ENCODE results near the gene ESYT1.

The ESYT1 gene

DNA sequence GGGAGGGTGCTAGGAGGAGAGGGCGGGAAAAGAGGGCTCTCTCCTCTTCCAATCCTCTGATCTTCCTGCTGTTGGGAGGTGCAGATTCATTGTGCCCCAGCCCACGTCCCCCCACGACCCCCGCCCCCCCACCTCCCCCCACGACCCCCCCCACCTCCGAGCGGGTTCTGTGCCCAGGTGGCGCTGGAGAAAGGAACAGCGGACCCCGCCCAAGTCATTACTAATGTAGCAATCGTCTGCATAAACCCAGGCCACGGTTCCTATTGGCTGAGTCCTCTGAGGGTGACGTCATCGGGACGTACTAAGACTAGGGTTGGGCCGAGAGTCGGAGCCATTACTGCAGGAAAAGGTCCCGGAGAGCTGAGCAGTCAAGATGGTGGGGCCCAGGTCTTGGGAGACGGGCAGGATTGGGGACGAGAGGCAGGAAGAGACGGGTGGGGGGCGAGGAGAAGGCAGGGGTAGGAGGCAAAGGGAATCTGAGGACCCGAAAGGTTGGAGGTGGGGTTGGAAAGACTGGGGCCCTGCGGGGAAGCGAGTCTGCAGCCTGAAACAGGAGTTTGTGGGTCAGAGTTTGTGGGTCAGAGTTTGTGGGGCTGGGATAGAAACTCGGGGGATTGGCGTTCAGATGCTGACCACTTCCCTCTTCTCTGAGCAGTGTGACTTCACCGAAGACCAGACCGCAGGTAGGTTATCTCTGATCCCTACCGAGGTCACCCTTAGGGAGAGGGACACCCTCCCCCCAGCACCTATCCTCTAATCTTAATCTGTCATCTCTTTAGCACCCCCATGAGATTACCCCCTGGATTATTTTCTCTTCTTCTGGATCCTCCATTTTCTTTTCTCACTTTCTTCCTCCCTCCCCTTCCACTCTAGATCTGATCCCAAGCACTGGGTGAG is 30.2 kb downstream of the ESYT1 start, which contains the start of gene MYL6 (continued):
- peak; percentile 50; the same call in 1 of the 2 replicates for TF ChIP-seq REST (tag by site-specific recombination; IDR thresholded peaks at IDR 0.05)
- TF ChIP-seq PRDM1 (tag by site-specific recombination; IDR thresholded peaks at IDR 0.05): no peak; the same call in 1 of the 2 replicates
- peak; percentile 72; the same call in 1 of the 2 replicates for TF ChIP-seq BCL11A (tag by site-specific recombination; IDR thresholded peaks at IDR 0.05; ENCODE audit: low read depth)
- TF ChIP-seq, protein P1, sequence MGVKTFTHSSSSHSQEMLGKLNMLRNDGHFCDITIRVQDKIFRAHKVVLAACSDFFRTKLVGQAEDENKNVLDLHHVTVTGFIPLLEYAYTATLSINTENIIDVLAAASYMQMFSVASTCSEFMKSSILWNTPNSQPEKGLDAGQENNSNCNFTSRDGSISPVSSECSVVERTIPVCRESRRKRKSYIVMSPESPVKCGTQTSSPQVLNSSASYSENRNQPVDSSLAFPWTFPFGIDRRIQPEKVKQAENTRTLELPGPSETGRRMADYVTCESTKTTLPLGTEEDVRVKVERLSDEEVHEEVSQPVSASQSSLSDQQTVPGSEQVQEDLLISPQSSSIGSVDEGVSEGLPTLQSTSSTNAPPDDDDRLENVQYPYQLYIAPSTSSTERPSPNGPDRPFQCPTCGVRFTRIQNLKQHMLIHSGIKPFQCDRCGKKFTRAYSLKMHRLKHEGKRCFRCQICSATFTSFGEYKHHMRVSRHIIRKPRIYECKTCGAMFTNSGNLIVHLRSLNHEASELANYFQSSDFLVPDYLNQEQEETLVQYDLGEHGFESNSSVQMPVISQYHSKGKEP (tag by site-specific recombination; IDR thresholded peaks at IDR 0.05): 0 out of 2 replicates have a peak, but pooled peaks have one; percentile 13
- no peak; the same call in 1 of the 2 replicates for TF ChIP-seq ZNF513 (tag by site-specific recombination; IDR thresholded peaks at IDR 0.05)
- no peak for TF ChIP-seq MEIS1 (CRISPR knock-in tag; IDR thresholded peaks at IDR 0.05; ENCODE audit: borderline replicate concordance)
- peak; percentile 68 for TF ChIP-seq WT1 (tag by site-specific recombination; IDR thresholded peaks at IDR 0.05)
- peak; percentile 82; the same call in 1 of the 2 replicates for TF ChIP-seq ZBTB1 (tag by site-specific recombination; IDR thresholded peaks at IDR 0.05)
- TF ChIP-seq, protein P2, sequence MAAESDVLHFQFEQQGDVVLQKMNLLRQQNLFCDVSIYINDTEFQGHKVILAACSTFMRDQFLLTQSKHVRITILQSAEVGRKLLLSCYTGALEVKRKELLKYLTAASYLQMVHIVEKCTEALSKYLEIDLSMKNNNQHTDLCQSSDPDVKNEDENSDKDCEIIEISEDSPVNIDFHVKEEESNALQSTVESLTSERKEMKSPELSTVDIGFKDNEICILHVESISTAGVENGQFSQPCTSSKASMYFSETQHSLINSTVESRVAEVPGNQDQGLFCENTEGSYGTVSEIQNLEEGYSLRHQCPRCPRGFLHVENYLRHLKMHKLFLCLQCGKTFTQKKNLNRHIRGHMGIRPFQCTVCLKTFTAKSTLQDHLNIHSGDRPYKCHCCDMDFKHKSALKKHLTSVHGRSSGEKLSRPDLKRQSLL (tag by site-specific recombination; IDR thresholded peaks at IDR 0.05): peak; percentile 47; the same call in 1 of the 2 replicates
- no peak for TF ChIP-seq ZNF211 (tag by site-specific recombination; IDR thresholded peaks at IDR 0.05; ENCODE audit: low read depth)
- peak; percentile 67 for TF ChIP-seq ZNF335 (tag by site-specific recombination; conservative IDR thresholded peaks at IDR 0.05)
- no peak for TF ChIP-seq ZNF354C (tag by site-specific recombination; IDR thresholded peaks at IDR 0.05; ENCODE audit: borderline replicate concordance, low read depth)
- TF ChIP-seq, protein P3, sequence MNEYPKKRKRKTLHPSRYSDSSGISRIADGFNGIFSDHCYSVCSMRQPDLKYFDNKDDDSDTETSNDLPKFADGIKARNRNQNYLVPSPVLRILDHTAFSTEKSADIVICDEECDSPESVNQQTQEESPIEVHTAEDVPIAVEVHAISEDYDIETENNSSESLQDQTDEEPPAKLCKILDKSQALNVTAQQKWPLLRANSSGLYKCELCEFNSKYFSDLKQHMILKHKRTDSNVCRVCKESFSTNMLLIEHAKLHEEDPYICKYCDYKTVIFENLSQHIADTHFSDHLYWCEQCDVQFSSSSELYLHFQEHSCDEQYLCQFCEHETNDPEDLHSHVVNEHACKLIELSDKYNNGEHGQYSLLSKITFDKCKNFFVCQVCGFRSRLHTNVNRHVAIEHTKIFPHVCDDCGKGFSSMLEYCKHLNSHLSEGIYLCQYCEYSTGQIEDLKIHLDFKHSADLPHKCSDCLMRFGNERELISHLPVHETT (tag by site-specific recombination; IDR thresholded peaks at IDR 0.05): peak; percentile 92
- TF ChIP-seq HOXA7 (CRISPR knock-in tag; IDR thresholded peaks at IDR 0.05; ENCODE audit: borderline replicate concordance): no peak
- peak; percentile 72; the same call in 1 of the 2 replicates for TF ChIP-seq ZNF18 (tag by site-specific recombination; IDR thresholded peaks at IDR 0.05)
- TF ChIP-seq, protein P4, sequence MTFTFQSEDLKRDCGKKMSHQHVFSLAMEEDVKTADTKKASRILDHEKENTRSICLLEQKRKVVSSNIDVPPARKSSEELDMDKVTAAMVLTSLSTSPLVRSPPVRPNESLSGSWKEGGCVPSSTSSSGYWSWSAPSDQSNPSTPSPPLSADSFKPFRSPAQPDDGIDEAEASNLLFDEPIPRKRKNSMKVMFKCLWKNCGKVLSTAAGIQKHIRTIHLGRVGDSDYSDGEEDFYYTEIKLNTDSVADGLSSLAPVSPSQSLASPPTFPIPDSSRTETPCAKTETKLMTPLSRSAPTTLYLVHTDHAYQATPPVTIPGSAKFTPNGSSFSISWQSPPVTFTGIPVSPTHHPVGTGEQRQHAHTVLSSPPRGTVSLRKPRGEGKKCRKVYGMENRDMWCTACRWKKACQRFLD (tag by site-specific recombination; IDR thresholded peaks at IDR 0.05): no peak
- peak; percentile 31; the same call in 1 of the 2 replicates for TF ChIP-seq SCRT2 (tag by site-specific recombination; IDR thresholded peaks at IDR 0.05)
- peak; percentile 89 for TF ChIP-seq YY1 (tag by site-specific recombination; IDR thresholded peaks at IDR 0.05)
- TF ChIP-seq, protein P5, sequence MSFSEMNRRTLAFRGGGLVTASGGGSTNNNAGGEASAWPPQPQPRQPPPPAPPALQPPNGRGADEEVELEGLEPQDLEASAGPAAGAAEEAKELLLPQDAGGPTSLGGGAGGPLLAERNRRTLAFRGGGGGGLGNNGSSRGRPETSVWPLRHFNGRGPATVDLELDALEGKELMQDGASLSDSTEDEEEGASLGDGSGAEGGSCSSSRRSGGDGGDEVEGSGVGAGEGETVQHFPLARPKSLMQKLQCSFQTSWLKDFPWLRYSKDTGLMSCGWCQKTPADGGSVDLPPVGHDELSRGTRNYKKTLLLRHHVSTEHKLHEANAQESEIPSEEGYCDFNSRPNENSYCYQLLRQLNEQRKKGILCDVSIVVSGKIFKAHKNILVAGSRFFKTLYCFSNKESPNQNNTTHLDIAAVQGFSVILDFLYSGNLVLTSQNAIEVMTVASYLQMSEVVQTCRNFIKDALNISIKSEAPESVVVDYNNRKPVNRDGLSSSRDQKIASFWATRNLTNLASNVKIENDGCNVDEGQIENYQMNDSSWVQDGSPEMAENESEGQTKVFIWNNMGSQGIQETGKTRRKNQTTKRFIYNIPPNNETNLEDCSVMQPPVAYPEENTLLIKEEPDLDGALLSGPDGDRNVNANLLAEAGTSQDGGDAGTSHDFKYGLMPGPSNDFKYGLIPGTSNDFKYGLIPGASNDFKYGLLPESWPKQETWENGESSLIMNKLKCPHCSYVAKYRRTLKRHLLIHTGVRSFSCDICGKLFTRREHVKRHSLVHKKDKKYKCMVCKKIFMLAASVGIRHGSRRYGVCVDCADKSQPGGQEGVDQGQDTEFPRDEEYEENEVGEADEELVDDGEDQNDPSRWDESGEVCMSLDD (tag by site-specific recombination; IDR thresholded peaks at IDR 0.05): peak; percentile 83
- 0 out of 2 replicates have a peak, but pooled peaks have one; percentile 46 for TF ChIP-seq KLF10 (tag by site-specific recombination; IDR thresholded peaks at IDR 0.05)
- no peak for TF ChIP-seq ZNF621 (tag by site-specific recombination; IDR thresholded peaks at IDR 0.05)
- TF ChIP-seq ZNF548 (tag by site-specific recombination; IDR thresholded peaks at IDR 0.05): no peak
- peak; percentile 83 for TF ChIP-seq ZNF843 (tag by site-specific recombination; IDR thresholded peaks at IDR 0.05)
